ENCODE data around the gene COL5A2.

Gene COL5A2

DNA sequence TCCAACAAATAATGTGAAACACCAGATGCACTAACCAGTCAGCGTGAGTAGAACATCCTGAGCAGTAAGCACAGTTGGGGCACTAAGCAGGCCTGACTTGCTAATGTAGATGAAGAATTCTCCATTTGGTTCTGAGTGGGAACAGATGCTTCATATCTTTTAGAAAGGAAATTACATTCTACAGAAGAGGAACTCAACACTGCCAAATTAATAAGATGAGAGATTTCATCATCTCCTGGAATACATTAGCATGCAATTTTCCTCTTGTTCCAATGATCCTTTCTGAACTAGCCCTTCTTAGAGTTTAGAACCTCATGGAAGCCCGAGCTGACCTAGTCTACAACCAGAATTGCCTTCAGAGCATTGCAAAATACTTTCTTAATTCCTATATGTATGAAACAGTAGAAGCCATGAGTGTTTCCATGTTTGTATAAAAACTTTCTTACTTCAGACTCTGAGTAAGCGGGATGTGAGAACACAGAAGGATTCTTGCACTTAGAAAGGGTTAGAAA lies 34.8 kb downstream of the COL5A2 start:
- no peak for DNase-seq

DNA sequence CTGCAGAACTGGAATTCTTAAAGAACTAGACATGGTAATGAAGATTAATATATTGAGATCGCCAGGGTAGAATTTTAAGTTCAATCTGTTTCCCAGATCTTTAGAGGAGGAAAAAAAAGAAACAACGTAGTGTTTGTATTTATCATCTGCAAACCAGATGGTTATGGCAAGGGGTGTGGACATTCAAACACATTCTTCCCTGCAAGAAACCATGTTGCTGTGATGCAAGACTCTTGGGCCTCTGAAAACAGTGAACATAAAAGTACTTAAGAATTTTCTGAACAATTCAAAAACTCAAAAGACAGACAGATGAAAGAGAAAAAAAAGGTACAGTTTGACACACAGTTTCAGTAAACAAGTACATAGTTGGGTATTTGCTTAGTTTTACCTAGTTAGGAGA lies 35.6 kb downstream of the COL5A2 start:
- no peak for DNase-seq

GRCh38 chr2:189142893-189143759 lies 36.4 kb downstream of the COL5A2 start:
- DNase-seq, result peak; percentile 27 to 52

- no peak for DNase-seq
These were observed 40.8 kb downstream of the COL5A2 start for GRCh38 chr2:189138800-189139199.

GRCh38 chr2:189137519-189137918 lies 42.0 kb downstream of the COL5A2 start:
- no peak for DNase-seq

DNA sequence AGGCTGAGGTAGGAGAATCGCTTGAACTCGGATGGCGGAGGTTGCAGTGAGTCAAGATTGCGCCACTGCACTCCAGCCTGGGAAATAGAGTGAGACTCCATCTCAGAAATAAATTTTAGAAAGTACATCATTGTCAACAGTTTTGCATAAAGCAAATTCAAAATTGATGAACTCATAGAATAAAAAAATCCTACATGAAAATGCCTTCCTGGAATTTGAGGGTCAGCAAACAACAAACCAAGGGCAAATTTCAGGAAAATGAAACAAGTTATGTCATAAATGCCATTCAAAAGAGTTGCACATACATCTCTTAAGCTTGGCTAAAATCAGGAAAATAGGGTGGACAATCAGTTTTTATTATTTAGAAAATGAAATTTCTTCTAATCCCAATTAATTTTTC lies 45.1 kb downstream of the COL5A2 start:
- DNase-seq, result no peak

DNA sequence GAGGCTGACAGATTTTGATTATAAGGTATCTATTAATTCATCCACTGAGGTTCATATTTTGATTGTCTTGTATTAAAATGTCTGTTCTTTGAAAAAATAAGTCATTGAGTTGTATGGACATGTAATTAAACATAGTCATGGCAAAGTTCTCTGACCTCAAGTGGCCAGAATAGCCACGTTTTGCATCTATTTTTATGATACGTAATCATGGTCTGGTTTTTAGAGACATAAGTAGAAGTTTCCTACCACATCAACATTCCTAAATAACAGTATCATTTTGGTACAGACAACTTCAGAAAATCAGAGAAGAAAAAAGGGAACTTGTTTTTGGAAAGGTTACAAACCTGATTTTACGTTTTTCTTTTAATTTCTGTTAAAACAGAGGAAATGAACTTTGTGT lies 47.6 kb downstream of the COL5A2 start:
- no peak for DNase-seq

- no peak for DNase-seq
These were observed 49.6 kb downstream of the COL5A2 start for GRCh38 chr2:189129971-189130370.

GRCh38 chr2:189128970-189129369 lies 50.6 kb downstream of the COL5A2 start:
- DNase-seq, result no peak

GRCh38 chr2:189127756-189128155 lies 51.8 kb downstream of the COL5A2 start:
- no peak for DNase-seq

DNA sequence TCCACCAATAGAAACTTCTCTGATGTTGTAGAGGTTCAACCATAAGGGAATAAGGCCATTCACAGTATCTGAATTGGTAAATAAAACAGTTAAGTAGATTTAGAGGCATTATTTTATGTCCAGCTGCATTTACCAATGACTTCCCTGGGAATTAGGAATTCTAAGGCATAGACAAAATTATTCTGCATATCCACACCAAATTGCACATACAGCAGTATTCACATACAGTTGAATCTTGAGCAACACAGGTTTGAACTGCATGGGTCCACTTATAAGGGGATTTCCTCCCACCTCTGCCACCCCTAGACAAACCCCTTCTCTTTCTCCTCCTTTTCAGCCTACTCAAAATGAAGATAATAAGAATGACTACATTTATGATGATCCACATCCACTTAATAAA lies 54.4 kb downstream of the COL5A2 start:
- no peak for DNase-seq

GRCh38 chr2:189124175-189124574 lies 55.4 kb downstream of the COL5A2 start:
- no peak for DNase-seq

- DNase-seq, result no peak
These were observed 61.2 kb downstream of the COL5A2 start for GRCh38 chr2:189118386-189118785.

- no peak for DNase-seq
These were observed 62.6 kb downstream of the COL5A2 start for GRCh38 chr2:189116979-189117378.

DNA sequence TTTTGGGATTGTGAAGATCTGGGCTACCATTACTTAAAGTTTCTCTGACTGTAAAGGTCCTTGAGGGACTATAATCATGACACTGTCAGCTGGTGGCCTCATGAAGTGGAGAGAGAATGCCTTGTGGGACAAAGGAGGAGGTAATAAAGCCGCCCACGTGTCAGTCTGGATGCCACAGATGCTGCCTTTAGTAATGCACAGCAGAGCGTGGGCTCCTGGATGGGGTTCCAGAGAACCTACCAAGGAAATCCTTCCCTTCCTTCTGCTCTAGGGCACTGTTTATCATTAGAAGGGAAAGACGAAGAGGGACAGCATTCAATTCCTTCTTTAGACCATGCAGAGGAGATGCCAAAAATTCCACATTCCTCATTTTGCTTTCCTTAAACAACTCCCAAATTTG lies 63.5 kb downstream of the COL5A2 start:
- no peak for DNase-seq

GRCh38 chr2:189115126-189115525 lies 64.4 kb downstream of the COL5A2 start:
- DNase-seq, result no peak

GRCh38 chr2:189113963-189114362 lies 65.6 kb downstream of the COL5A2 start:
- DNase-seq, result no peak

DNA sequence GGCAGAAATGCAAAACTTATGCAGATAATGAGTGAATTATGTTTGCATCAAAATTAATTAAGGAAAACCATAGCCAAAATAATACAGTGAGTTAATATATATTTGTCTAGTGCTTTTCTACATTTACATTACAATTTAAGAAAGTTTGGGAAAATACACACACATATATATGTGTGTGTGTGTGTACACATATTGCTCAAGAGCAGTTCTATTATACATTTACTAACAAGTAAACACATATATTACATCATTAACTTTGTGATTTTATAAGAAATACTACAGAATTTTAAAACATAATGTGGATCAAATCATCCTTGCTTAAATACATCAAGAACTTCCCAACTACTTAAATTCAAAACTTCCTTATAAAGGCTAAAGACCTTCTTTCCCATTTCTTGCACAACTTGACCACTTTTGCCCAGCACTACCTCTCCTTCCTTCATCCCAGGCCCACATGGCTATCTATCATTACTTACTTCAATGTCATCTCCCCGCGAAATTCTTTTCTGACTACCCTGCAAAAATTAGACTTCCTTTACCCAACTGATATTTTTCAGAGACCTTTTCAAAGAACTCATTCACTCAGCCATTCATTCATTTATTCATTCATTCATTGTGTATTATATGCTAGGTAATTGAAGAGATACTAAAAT lies 68.4 kb downstream of the COL5A2 start:
- no peak for DNase-seq

GRCh38 chr2:189109921-189110397 lies 69.6 kb downstream of the COL5A2 start:
- no peak for DNase-seq

GRCh38 chr2:189104934-189105333 lies 74.6 kb downstream of the COL5A2 start:
- peak; percentile 44 to 69 for DNase-seq

DNA sequence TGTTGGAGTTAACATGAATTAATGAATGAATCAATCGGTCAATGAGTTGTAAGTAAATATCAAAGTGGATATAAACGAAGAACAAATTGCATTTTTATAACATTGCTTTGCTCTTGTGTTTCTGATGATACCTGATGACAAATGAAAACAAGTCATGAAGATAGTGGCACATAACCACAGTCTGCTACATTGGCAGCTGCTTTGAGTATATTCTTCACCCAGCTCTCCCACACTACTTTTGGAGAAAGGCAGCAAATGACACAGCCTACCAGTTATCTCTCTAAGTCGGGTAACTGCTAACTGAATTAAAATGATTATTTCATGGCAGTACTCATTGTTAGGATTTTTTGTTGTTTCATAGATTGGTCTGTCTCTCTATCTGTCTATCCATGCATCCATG lies 76.8 kb downstream of the COL5A2 start:
- DNase-seq, result no peak

GRCh38 chr2:189097934-189098333 lies 81.6 kb downstream of the COL5A2 start:
- DNase-seq, result no peak

DNA sequence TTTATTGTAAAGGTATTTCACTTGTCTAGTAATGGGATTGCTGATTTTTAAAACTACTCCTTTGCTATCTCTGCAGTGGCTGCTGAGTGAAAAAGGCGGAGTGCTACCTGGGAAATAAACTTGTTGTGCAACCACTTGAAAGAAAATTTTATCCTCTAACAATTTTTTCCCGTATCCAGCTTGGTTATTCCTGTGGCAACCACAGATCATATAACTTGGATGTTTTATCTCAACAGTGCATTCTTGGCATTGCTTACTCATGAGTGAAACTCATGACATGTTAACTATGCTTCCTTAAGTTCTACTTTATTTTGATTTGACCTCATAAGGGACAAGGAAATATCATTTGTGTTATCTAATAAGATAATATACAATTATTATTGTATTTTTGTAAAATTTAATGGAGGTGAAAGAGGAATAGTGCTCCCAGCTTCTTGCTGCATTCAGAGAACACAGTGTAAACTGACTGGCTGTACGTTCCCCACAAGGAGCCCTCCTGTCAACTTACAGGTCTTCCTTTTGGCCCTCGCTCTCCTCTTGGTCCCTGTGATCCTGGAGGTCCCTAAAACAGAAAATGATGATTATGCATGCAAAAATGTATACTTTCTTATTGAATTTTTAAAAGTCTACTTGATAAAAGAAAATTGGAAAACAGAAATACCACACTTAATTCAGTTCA lies 82.7 kb downstream of the COL5A2 start:
- no peak for DNase-seq

DNA sequence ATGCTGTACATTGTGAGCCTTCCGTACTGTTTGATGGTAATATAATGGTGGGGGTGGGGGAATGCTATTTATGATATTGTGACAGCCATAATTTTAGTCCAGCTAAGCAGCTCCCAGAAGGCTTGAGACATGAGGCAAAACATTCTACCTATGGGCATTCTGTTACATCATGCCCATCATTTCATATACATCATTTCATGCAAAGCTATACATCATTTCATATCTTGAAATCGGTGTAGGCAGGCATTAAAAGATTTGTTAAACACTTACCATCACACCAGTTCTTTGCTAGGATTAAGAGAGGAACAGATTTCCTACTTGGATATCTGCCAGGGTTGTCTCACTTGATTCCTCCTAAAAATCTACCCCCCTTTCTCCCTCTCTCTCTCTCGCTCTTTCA lies 84.5 kb downstream of the COL5A2 start:
- no peak for DNase-seq

All from inflammatory macrophage treated with lipopolysaccharide for 1 hour (primary cell).